Measurements from ENCODE around the gene CBLB. TPM values are rescaled to one million over a fixed set of nuclear protein-coding genes. Genes with fewer than 3 reads are reported as not detected.

Gene CBLB
- total and polyA plus RNA-seq, 10 donors: 13.8 to 138 (median 67.5) TPM

- no peak overlapping the region for H3K4me3 ChIP-seq
- H3K27me3 ChIP-seq (replicated peaks in 1 of 7): no peaks in the 10 kb centered on the region
- peak overlapping the region in 5 of 8 donors; percentile 12 to 45 (median 33) for H3K27ac ChIP-seq
- no peaks in the 10 kb centered on the region for H3K36me3 ChIP-seq
- no peaks in the 10 kb centered on the region for H3K9me3 ChIP-seq
- H3K4me1 ChIP-seq: peaks cover 15 to 95% (median 56%) of the 10 kb centered on the region in 6 donors
- DNase-seq: no peak
- TF ChIP-seq POLR2A (IDR thresholded peaks at IDR 0.05) (no peak), CTCF (IDR thresholded peaks at IDR 0.05 in 8 of 11, conservative IDR thresholded peaks at IDR 0.05 in 3 of 11) (no peak), POLR2AphosphoS5 (IDR thresholded peaks at IDR 0.05) (no peak)
- intact Hi-C loops (cut with DNase I; ENCODE audit: low total_unique reads): no loop called here
- WGBS, 5 donors: 7 to 28% (median 16%) methylated on average over 1 of the region's 1 CpG
Observed at GRCh38 chr3:105798381-105798934, 70.4 kb downstream of the CBLB start.

GRCh38 chr3:105793040-105793439, 75.8 kb downstream of the CBLB start:
- H3K36me3 ChIP-seq: no peaks in the 10 kb centered on the region
- intact Hi-C loops (cut with DNase I; ENCODE audit: low total_unique reads): no loop called here
- no peaks in the 10 kb centered on the region for H3K27me3 ChIP-seq (replicated peaks in 1 of 7)
- peaks cover 2 to 77% (median 29%) of the 10 kb centered on the region in 6 donors for H3K4me1 ChIP-seq
- no peak overlapping the region for H3K4me3 ChIP-seq
- no peaks in the 10 kb centered on the region for H3K9me3 ChIP-seq
- WGBS, 5 donors: 82 to 88% (median 87%) methylated on average over 2 of the region's 2 CpGs
- no peak for DNase-seq
- H3K27ac ChIP-seq: peak overlapping the region in 5 of 8 donors; percentile 5 to 51 (median 31)
- TF ChIP-seq POLR2AphosphoS5 (IDR thresholded peaks at IDR 0.05) (no peak), CTCF (IDR thresholded peaks at IDR 0.05 in 8 of 11, conservative IDR thresholded peaks at IDR 0.05 in 3 of 11) (no peak), POLR2A (IDR thresholded peaks at IDR 0.05) (no peak)

- Histone ChIP-seq H3K27ac (peak overlapping the region in 5 of 8 donors; percentile 5 to 55 (median 31)), H3K9me3 (no peaks in the 10 kb centered on the region), H3K4me3 (no peak overlapping the region), H3K4me1 (peaks cover 2 to 76% (median 21%) of the 10 kb centered on the region in 6 donors), H3K27me3 (replicated peaks in 1 of 7) (no peaks in the 10 kb centered on the region), H3K36me3 (no peaks in the 10 kb centered on the region)
- intact Hi-C loops (cut with DNase I; ENCODE audit: low total_unique reads): no loop called here
- no peak for TF ChIP-seq POLR2A (IDR thresholded peaks at IDR 0.05)
- peak in 1 of 3 donors; percentile 75 for TF ChIP-seq POLR2AphosphoS5 (IDR thresholded peaks at IDR 0.05)
- no peak for DNase-seq
- WGBS, 5 donors: 69 to 78% (median 73%) methylated on average over 6 of the region's 6 CpGs
Observed at GRCh38 chr3:105791919-105792786, 76.7 kb downstream of the CBLB start.

DNA sequence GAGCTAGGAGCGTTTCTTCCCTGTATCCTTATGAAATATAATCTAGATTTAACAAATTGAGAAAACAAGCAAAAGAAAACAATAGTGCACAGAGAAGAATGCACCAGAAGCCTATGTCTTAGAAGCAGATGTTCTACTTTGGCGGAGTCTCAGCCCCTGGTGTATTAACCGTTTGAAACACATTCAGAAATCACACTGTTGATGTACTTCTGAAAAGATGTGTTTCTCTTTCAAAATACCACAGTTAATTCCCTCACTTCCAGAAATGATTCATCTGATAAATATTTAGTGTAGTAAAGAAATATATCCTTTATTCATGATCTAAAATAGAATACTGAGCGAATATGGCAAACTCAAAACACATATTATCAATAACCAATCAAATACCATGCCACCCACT, 77.7 kb downstream of the CBLB start:
- no peaks in the 10 kb centered on the region for H3K36me3 ChIP-seq
- H3K27ac ChIP-seq: peak overlapping the region in 3 of 8 donors; percentile 5 to 55 (median 51)
- H3K4me3 ChIP-seq: no peak overlapping the region
- H3K27me3 ChIP-seq (replicated peaks in 1 of 7): no peaks in the 10 kb centered on the region
- TF ChIP-seq POLR2A (IDR thresholded peaks at IDR 0.05) (no peak), POLR2AphosphoS5 (IDR thresholded peaks at IDR 0.05) (no peak), CTCF (IDR thresholded peaks at IDR 0.05 in 8 of 11, conservative IDR thresholded peaks at IDR 0.05 in 3 of 11) (no peak)
- intact Hi-C loops (cut with DNase I; ENCODE audit: low total_unique reads): no loop called here
- H3K9me3 ChIP-seq: no peaks in the 10 kb centered on the region
- peaks cover 2 to 76% (median 22%) of the 10 kb centered on the region in 6 donors for H3K4me1 ChIP-seq
- DNase-seq: no peak
- WGBS, 5 donors: 69 to 89% (median 81%) methylated on average over 4 of the region's 4 CpGs
